H1 (cell line): ENCODE data around the gene SERPINA12. TPM values are rescaled to one million over a fixed set of nuclear protein-coding genes. Genes with fewer than 3 reads are reported as not detected.

Source experiments
- CTCF ChIA-PET: fragments of 300-600 bp; sonication (Branson Sonifier 250); formaldehyde crosslinking; loops from one replicate; lab custom pipeline; 2021; ENCODE audit not compliant: partially characterized antibody; lab: Charles Lee
- POLR2A ChIA-PET: fragments of 300-600 bp; sonication (Branson Sonifier 250); formaldehyde crosslinking; loops from one replicate; lab custom pipeline; 2021; ENCODE audit warnings: inconsistent platforms; ENCODE audit not compliant: partially characterized antibody; lab: Charles Lee
- DNase-seq, 2 experiments: peaks; one replicate each; pipeline versions ENCODE4 v3.0.0 to v3.0.0-alpha.2; 2010 to 2022; ENCODE audit warnings: low spot score in 2 of 2, low read depth in 1 of 2, mixed read lengths in 1 of 2
- FAIRE-seq: peaks from 2 replicates; lab custom pipeline; 2011; peaks lifted over from hg19 to GRCh38; lab: Jason Lieb, UNC
- H2AFZ ChIP-seq: 2 replicates; pipeline ENCODE4 v1.8.1; 2012; ENCODE audit warnings: low read length, inconsistent platforms
- H2AK5ac ChIP-seq: 2 replicates; pipeline ENCODE4 v1.6.1; 2013; ENCODE audit warnings: low read depth, low read length
- H2BK120ac ChIP-seq: replicated peaks from 2 replicates; pipeline ENCODE3; 2013; ENCODE audit warnings: low read depth, low read length, inconsistent platforms
- H2BK12ac ChIP-seq: 2 replicates; pipeline ENCODE4 v1.6.1; 2013; ENCODE audit warnings: low read depth, low read length
- H2BK15ac ChIP-seq: 2 replicates; pipeline ENCODE4 v1.6.1; 2013; ENCODE audit warnings: low read length
- H2BK20ac ChIP-seq: 2 replicates; pipeline ENCODE4 v1.6.1; 2013; ENCODE audit warnings: low read length
- H2BK5ac ChIP-seq: 2 replicates; pipeline ENCODE4 v1.6.1; 2013; ENCODE audit warnings: low read depth, low read length
- H3K14ac ChIP-seq: 2 replicates; pipeline ENCODE4 v1.6.1; 2013; ENCODE audit warnings: inconsistent platforms; ENCODE audit not compliant: insufficient read length
- H3K18ac ChIP-seq: 2 replicates; pipeline ENCODE4 v1.6.1; 2013; ENCODE audit warnings: low read length; ENCODE audit errors: extremely low read depth
- H3K23ac ChIP-seq: 2 replicates; pipeline ENCODE4 v1.6.1; 2013; ENCODE audit warnings: inconsistent platforms; ENCODE audit not compliant: insufficient read length
- H3K23me2 ChIP-seq: 2 replicates; pipeline ENCODE4 v1.6.1; 2013; ENCODE audit warnings: low read depth, low read length
- H3K27ac ChIP-seq: 2 replicates; pipeline ENCODE4 v1.6.1; 2011; ENCODE audit warnings: low read depth, low read length, inconsistent platforms
- H3K27me3 ChIP-seq, 4 experiments: replicated peaks in 1 of 4; 1 replicate in 1 of 4; 2 replicates in 3 of 4; pipeline versions ENCODE4 v1.6.1 to v1.8.1; 2011 to 2013; ENCODE audit warnings: low read length in 3 of 4, mild to moderate bottlenecking in 3 of 4, inconsistent platforms in 2 of 4, mixed read lengths in 2 of 4, moderate library complexity in 1 of 4; ENCODE audit not compliant: control insufficient read depth in 3 of 4, insufficient read depth in 3 of 4; ENCODE audit errors: extremely low read depth in 1 of 4
- H3K36me3 ChIP-seq, 4 experiments: 2 replicates each; pipeline versions ENCODE4 v1.6.1 to v1.8.1; 2011 to 2013; ENCODE audit warnings: mild to moderate bottlenecking in 4 of 4, low read length in 3 of 4, moderate library complexity in 2 of 4, control low read depth in 1 of 4, inconsistent platforms in 1 of 4; ENCODE audit not compliant: insufficient read depth in 4 of 4, control insufficient read depth in 2 of 4
- H3K4ac ChIP-seq: replicated peaks from 2 replicates; pipeline ENCODE3; 2013; ENCODE audit warnings: low read length, low read depth, mixed read lengths, inconsistent platforms; ENCODE audit not compliant: insufficient read length
- H3K4me1 ChIP-seq, 4 experiments: replicated peaks in 1 of 4; 1 replicate in 1 of 4; 2 replicates in 3 of 4; pipeline versions ENCODE4 v1.6.1 to v1.8.1; 2011 to 2013; ENCODE audit warnings: low read length in 3 of 4, inconsistent platforms in 2 of 4, mixed read lengths in 1 of 4; ENCODE audit not compliant: insufficient read depth in 4 of 4, control insufficient read depth in 3 of 4
- H3K4me2 ChIP-seq, 2 experiments: 2 replicates each; pipeline versions ENCODE4 v1.6.1 to v1.8.1; 2011 to 2013; ENCODE audit warnings: low read depth in 2 of 2, low read length in 2 of 2, control low read depth in 1 of 2, inconsistent platforms in 1 of 2, mild to moderate bottlenecking in 1 of 2; ENCODE audit not compliant: insufficient read depth in 1 of 2
- H3K4me3 ChIP-seq, 4 experiments: fragments of 200-600, 300-600 bp in 1 of 4; sonication (generic), shearing (Covaris generic), sonication (Bioruptor Twin) in 1 of 4; 2 replicates each; pipeline versions ENCODE4 v1.5.1 to v1.8.1; 2011 to 2016; ENCODE audit warnings: low read length in 4 of 4, low read depth in 3 of 4, control low read depth in 2 of 4, inconsistent platforms in 2 of 4, mild to moderate bottlenecking in 2 of 4, mixed read lengths in 1 of 4, moderate library complexity in 1 of 4; ENCODE audit not compliant: insufficient read depth in 2 of 4; ENCODE audit errors: extremely low read depth in 1 of 4
- H3K56ac ChIP-seq: replicated peaks from 2 replicates; pipeline ENCODE3; 2013; ENCODE audit warnings: low read depth, mild to moderate bottlenecking, mixed read lengths, low read length, inconsistent platforms; ENCODE audit not compliant: insufficient read length
- H3K79me1 ChIP-seq: 2 replicates; pipeline ENCODE4 v1.6.1; 2013; ENCODE audit warnings: low read depth, low read length, control low read depth
- H3K79me2 ChIP-seq, 2 experiments: 2 replicates each; pipeline versions ENCODE4 v1.6.1 to v1.8.1; 2012 to 2013; ENCODE audit warnings: low read length in 2 of 2, mild to moderate bottlenecking in 2 of 2, inconsistent platforms in 1 of 2; ENCODE audit not compliant: insufficient read depth in 2 of 2, control insufficient read depth in 1 of 2
- H3K9ac ChIP-seq, 4 experiments: replicated peaks in 1 of 4; 1 replicate in 1 of 4; 2 replicates in 3 of 4; pipeline versions ENCODE4 v1.6.1 to v1.8.1; 2011 to 2013; ENCODE audit warnings: low read depth in 3 of 4, low read length in 3 of 4, control low read depth in 2 of 4, mild to moderate bottlenecking in 2 of 4, moderate library complexity in 2 of 4, inconsistent platforms in 1 of 4; ENCODE audit errors: extremely low read depth in 1 of 4
- H3K9me3 ChIP-seq, 2 experiments: 2 replicates each; pipeline versions ENCODE4 v1.6.1 to v1.8.1; 2012 to 2013; ENCODE audit warnings: mild to moderate bottlenecking in 2 of 2, moderate library complexity in 2 of 2, control low read depth in 1 of 2, inconsistent platforms in 1 of 2, low read depth in 1 of 2, low read length in 1 of 2, mixed read lengths in 1 of 2; ENCODE audit not compliant: insufficient read depth in 2 of 2
- H4K20me1 ChIP-seq, 2 experiments: replicated peaks in 1 of 2; 2 replicates each; pipeline versions ENCODE3 to v1.8.1; 2011 to 2013; ENCODE audit warnings: inconsistent platforms in 2 of 2, low read length in 2 of 2, mild to moderate bottlenecking in 1 of 2; ENCODE audit not compliant: insufficient read depth in 2 of 2, control insufficient read depth in 1 of 2
- H4K5ac ChIP-seq: 2 replicates; pipeline ENCODE4 v1.6.1; 2013; ENCODE audit warnings: low read length, low read depth, mixed read lengths, inconsistent platforms; ENCODE audit not compliant: insufficient read length
- H4K8ac ChIP-seq: 2 replicates; pipeline ENCODE4 v1.8.0; 2013; ENCODE audit warnings: mild to moderate bottlenecking, moderate library complexity, low read length, inconsistent platforms; ENCODE audit not compliant: insufficient read depth; ENCODE audit errors: extremely low read depth
- H4K91ac ChIP-seq: replicated peaks from 2 replicates; pipeline ENCODE3; 2013; ENCODE audit warnings: low read length, mixed read lengths, inconsistent platforms; ENCODE audit not compliant: insufficient read length
- CBX5 ChIP-seq: fragments of 300-800, 300-1000 bp; sonication (generic); IDR thresholded peaks from 2 replicates; pipeline ENCODE4 v1.7.1; 2016; ENCODE audit warnings: antibody characterized with exemption, low read length, low read depth
- E2F6 ChIP-seq: IDR thresholded peaks from 2 replicates; pipeline ENCODE4 v1.6.1; 2012; ENCODE audit warnings: inconsistent platforms
- EP300 ChIP-seq, 2 experiments: IDR thresholded peaks; 1 replicate in 1 of 2; 2 replicates in 1 of 2; pipeline ENCODE4 v1.6.1; 2011 to 2012; ENCODE audit warnings: low read depth in 2 of 2, low read length in 2 of 2, mild to moderate bottlenecking in 2 of 2, borderline replicate concordance in 1 of 2, inconsistent platforms in 1 of 2, moderate library complexity in 1 of 2
- FOSL1 ChIP-seq: IDR thresholded peaks from 2 replicates; pipeline ENCODE4 v1.6.1; 2011; ENCODE audit warnings: mild to moderate bottlenecking, low read depth, low read length, moderate library complexity; ENCODE audit not compliant: insufficient read depth
- JUN ChIP-seq: IDR thresholded peaks from 2 replicates; pipeline ENCODE4 v1.6.1; 2011; ENCODE audit warnings: low read depth, mild to moderate bottlenecking, improper control_type of control experiment, low read length
- KDM1A ChIP-seq: fragments of 200-600, 300-600 bp; sonication (generic); IDR thresholded peaks from 2 replicates; pipeline ENCODE4 v1.7.1; 2016; ENCODE audit warnings: mild to moderate bottlenecking, low read length, borderline replicate concordance
- KDM4A ChIP-seq: IDR thresholded peaks from one replicate; pipeline ENCODE4 v1.7.1; 2012; ENCODE audit warnings: low read depth, mild to moderate bottlenecking, moderate library complexity, low read length, inconsistent platforms; ENCODE audit not compliant: severe bottlenecking
- MAX ChIP-seq: IDR thresholded peaks from 2 replicates; pipeline ENCODE4 v1.6.1; 2012; ENCODE audit warnings: inconsistent platforms
- PHF8 ChIP-seq: fragments of 200-600 bp; sonication (generic); conservative IDR thresholded peaks from 2 replicates; pipeline ENCODE4 v1.7.1; 2012; ENCODE audit warnings: low read depth, mild to moderate bottlenecking, inconsistent platforms, low read length, moderate library complexity
- RBBP5 ChIP-seq: IDR thresholded peaks from 2 replicates; pipeline ENCODE4 v1.7.1; 2012; ENCODE audit warnings: low read depth, mild to moderate bottlenecking, inconsistent platforms, low read length, moderate library complexity, borderline replicate concordance
- TBP ChIP-seq: IDR thresholded peaks from 2 replicates; pipeline ENCODE4 v1.6.1; 2011; ENCODE audit warnings: low read depth, low read length, improper control_type of control experiment
- WGBS, 2 experiments: shearing (Covaris generic) in 1 of 2; methylation state at CpG; one replicate each; pipeline versions ENCODE4 v1.1.6 to v1.1.7; 2013 to 2015; ENCODE audit warnings: low lambda C conversion rate in 2 of 2, mixed read lengths in 2 of 2, inconsistent platforms in 1 of 2, low coverage in 1 of 2, missing lambda C conversion rate in 1 of 2; ENCODE audit not compliant: insufficient replicate concordance in 2 of 2, insufficient coverage in 1 of 2, insufficient read length in 1 of 2; ENCODE audit errors: extremely low coverage in 1 of 2, missing lambda C conversion rate in 1 of 2; 5-methylcytosine and 5-hydroxymethylcytosine counted together
- polyA plus RNA-seq, 7 experiments: library from polyadenylated mRNA; depleted of rRNA in 3 of 7; stranded (reverse) in 5 of 7; unstranded in 2 of 7; fragments of >200 nt in 5 of 7; fragments of 200-250 nt in 2 of 7; gene quantifications; 1 replicate in 5 of 7; 2 replicates in 1 of 7; 4 replicates in 1 of 7; pipeline versions ENCODE4 v1.2.1 to v1.2.3, GENCODE V29; 2011 to 2013; ENCODE audit warnings: missing spikeins in 2 of 7, mixed read lengths in 2 of 7
- total RNA-seq: library from RNA; stranded (reverse); fragmentation: NEBNext Ultra II Directional; extraction: Animal tissue kit (Norgen Biotek cat#: 25700); gene quantifications from 2 replicates; pipeline ENCODE4 v1.2.1, GENCODE V29; 2021

Gene SERPINA12
- total and polyA plus RNA-seq, 2 of the 8 experiments (the other 6 are each of a cell fraction or from before 2014, with no cell fraction given), result not detected

GRCh38 chr14:94542111-94542810, 33.0 kb upstream of the SERPINA12 start:
- FAIRE-seq, result no peak
- no peak overlapping the region for H2AK5ac ChIP-seq
- H3K4me1 ChIP-seq, result peaks cover 0 to 10% (median 7%) of the 10 kb centered on the region in 4 experiments; a peak in 5 of 7 replicates
- no peak overlapping the region for H3K27ac ChIP-seq
- no peak overlapping the region for H4K5ac ChIP-seq
- DNase-seq, result no peak
- no peaks in the 10 kb centered on the region for H3K27me3 ChIP-seq
- H3K23ac ChIP-seq, result no peak overlapping the region
- ChIA-PET POLR2A (interaction anchor here (0.6 kb wide), 1 partner anchor 108 kb away, joined by 3 read pairs; no protein-coding TSS in a partner anchor), CTCF (interaction anchor here (1.0 to 7.8 kb wide), 5 partner anchors 55 to 147 kb away, joined by 3 to 56 read pairs (median 4); no protein-coding TSS in a partner anchor)
- H2AFZ ChIP-seq, result no peak overlapping the region
- H3K4me3 ChIP-seq, result no peak overlapping the region
- no peaks in the 10 kb centered on the region for H4K20me1 ChIP-seq
- H3K79me2 ChIP-seq, result no peaks in the 10 kb centered on the region
- no peak overlapping the region for H3K4ac ChIP-seq
- no peak overlapping the region for H4K91ac ChIP-seq
- H2BK12ac ChIP-seq, result no peak overlapping the region
- no peaks in the 10 kb centered on the region for H3K36me3 ChIP-seq
- no peak overlapping the region for H3K4me2 ChIP-seq
- whole genome bisulfite sequencing, 2 experiments, result 89% methylated on average over 12 of the region's 12 CpGs; no CpG with 5 or more reads in 1 of the 2 experiments
- H2BK120ac ChIP-seq, result no peak overlapping the region
- no peaks in the 10 kb centered on the region for H3K9me3 ChIP-seq
- H2BK20ac ChIP-seq, result no peak overlapping the region
- H3K18ac ChIP-seq, result no peak overlapping the region
- no peak overlapping the region for H3K56ac ChIP-seq
- H3K79me1 ChIP-seq, result no peaks in the 10 kb centered on the region
- H3K23me2 ChIP-seq, result no peaks in the 10 kb centered on the region
- no peak overlapping the region for H2BK5ac ChIP-seq
- no peak overlapping the region for H4K8ac ChIP-seq
- H2BK15ac ChIP-seq, result no peak overlapping the region
- no peak overlapping the region for H3K14ac ChIP-seq
- H3K9ac ChIP-seq, result no peak overlapping the region
- TF ChIP-seq EP300 (IDR thresholded peaks at IDR 0.05; ENCODE audit: borderline replicate concordance in 1 of 2, low read depth in 2 of 2, low read length in 2 of 2) (no peak), KDM1A (no peak), RBBP5 (no peak), E2F6 (no peak), MAX (no peak), FOSL1 (no peak), TBP (no peak), PHF8 (no peak), CBX5 (no peak), JUN (no peak), KDM4A (no peak)
